HEK293T (cell line): Measurements from ENCODE around the gene HSDL2.

ENCODE experiments used
- CTCF ChIA-PET: fragments of 350-600 bp; formaldehyde crosslinking; extraction: SDS; loops from one replicate; lab custom pipeline; 2021; ENCODE audit warnings: antibody characterized with exemption, inconsistent platforms; lab: Yijun Ruan, JAX
- POLR2A ChIA-PET: fragments of 350-600 bp; formaldehyde crosslinking; extraction: SDS; loops from one replicate; lab custom pipeline; 2020; ENCODE audit warnings: antibody characterized with exemption, inconsistent platforms; lab: Yijun Ruan, JAX
- DNase-seq: peaks from one replicate; pipeline ENCODE4 v3.0.0; 2012; ENCODE audit warnings: mixed read lengths; ENCODE audit errors: extremely low spot score
- ARNT ChIP-seq: fragments of 450-650 bp; IDR thresholded peaks from 2 replicates; pipeline ENCODE4 v1.6.1; 2017; ENCODE audit warnings: mild to moderate bottlenecking
- BHLHE40 ChIP-seq: fragments of 450-650 bp; IDR thresholded peaks from 2 replicates; pipeline ENCODE4 v1.6.1; 2016; ENCODE audit warnings: mild to moderate bottlenecking, moderate library complexity, borderline replicate concordance
- CTBP1 ChIP-seq: fragments of 450-650 bp; IDR thresholded peaks from 2 replicates; pipeline ENCODE4 v1.6.1; 2016; ENCODE audit warnings: borderline replicate concordance
- ELF4 ChIP-seq: fragments of 450-650 bp; IDR thresholded peaks from 2 replicates; pipeline ENCODE4 v1.6.1; 2017; ENCODE audit warnings: antibody characterized with exemption
- FOXA1 ChIP-seq: fragments of 450-650 bp; IDR thresholded peaks from 2 replicates; pipeline ENCODE4 v1.6.1; 2016; ENCODE audit warnings: mild to moderate bottlenecking
- FOXK2 ChIP-seq: fragments of 450-650 bp; IDR thresholded peaks from 2 replicates; pipeline ENCODE4 v1.6.1; 2016; ENCODE audit warnings: mild to moderate bottlenecking
- FOXM1 ChIP-seq: fragments of 450-650 bp; IDR thresholded peaks from 2 replicates; pipeline ENCODE4 v1.6.1; 2017; ENCODE audit warnings: mild to moderate bottlenecking, borderline replicate concordance
- HDGF ChIP-seq: fragments of 450-650 bp; IDR thresholded peaks from 2 replicates; pipeline ENCODE4 v1.6.1; 2017; ENCODE audit warnings: antibody characterized with exemption, borderline replicate concordance
- L3MBTL2 ChIP-seq: fragments of 450-650 bp; conservative IDR thresholded peaks from 2 replicates; pipeline ENCODE4 v1.6.1; 2016; ENCODE audit warnings: mild to moderate bottlenecking
- LEF1 ChIP-seq: fragments of 450-650 bp; IDR thresholded peaks from 2 replicates; pipeline ENCODE4 v1.6.1; 2017; ENCODE audit warnings: mild to moderate bottlenecking, borderline replicate concordance
- NFRKB ChIP-seq: fragments of 450-650 bp; IDR thresholded peaks from 2 replicates; pipeline ENCODE4 v1.6.1; 2016; ENCODE audit warnings: mild to moderate bottlenecking, moderate library complexity
- PKNOX1 ChIP-seq: fragments of 450-650 bp; IDR thresholded peaks from 2 replicates; pipeline ENCODE4 v1.6.1; 2016
- SP1 ChIP-seq: fragments of 450-650 bp; IDR thresholded peaks from 2 replicates; pipeline ENCODE4 v1.6.1; 2017
- SUZ12 ChIP-seq: fragments of 450-650 bp; IDR thresholded peaks from 2 replicates; pipeline ENCODE4 v1.6.1; 2016; ENCODE audit warnings: mild to moderate bottlenecking
- TARDBP ChIP-seq: fragments of 450-650 bp; IDR thresholded peaks from 2 replicates; pipeline ENCODE4 v1.6.1; 2016
- ZNF384 ChIP-seq: fragments of 450-650 bp; IDR thresholded peaks from 2 replicates; pipeline ENCODE4 v1.6.1; 2016

HSDL2 gene

GRCh38 chr9:112375361-112375760 lies 4.5 kb upstream of the HSDL2 start:
- ChIA-PET POLR2A (no interaction called here), CTCF (no interaction called here)
- no peak for DNase-seq
- TF ChIP-seq PKNOX1 (no peak), SP1 (no peak), TARDBP (no peak), L3MBTL2 (no peak), CTBP1 (no peak), NFRKB (no peak), ELF4 (no peak), FOXA1 (no peak), SUZ12 (no peak), HDGF (no peak), ARNT (no peak), ZNF384 (no peak), BHLHE40 (no peak), LEF1 (no peak), FOXM1 (no peak), FOXK2 (no peak)

GRCh38 chr9:112377087-112377486 lies 2.8 kb upstream of the HSDL2 start:
- no peak for DNase-seq
- POLR2A ChIA-PET, result interaction anchor here (0.9 to 2.4 kb wide), 4 partner anchors 7 to 110 kb away, joined by 3 to 10 read pairs (median 4); partner anchors contain the start of gene KIAA1958
- TF ChIP-seq FOXA1 (no peak), L3MBTL2 (no peak)
- CTCF ChIA-PET, result no interaction called here

- no peak for TF ChIP-seq L3MBTL2
- TF ChIP-seq SUZ12, result no peak
- no peak for TF ChIP-seq FOXM1
- TF ChIP-seq BHLHE40, result no peak
- TF ChIP-seq LEF1, result no peak
- no peak for TF ChIP-seq CTBP1
- no peak for TF ChIP-seq HDGF
- TF ChIP-seq ZNF384, result no peak
- TF ChIP-seq FOXK2, result no peak
- TF ChIP-seq ARNT, result no peak
- TF ChIP-seq TARDBP, result no peak
- no peak for TF ChIP-seq PKNOX1
- TF ChIP-seq NFRKB, result no peak
- TF ChIP-seq SP1, result no peak
- TF ChIP-seq ELF4, result no peak
- TF ChIP-seq FOXA1, result no peak
- no peak for DNase-seq
- ChIA-PET CTCF (no interaction called here), POLR2A (interaction anchor here (0.9 to 2.7 kb wide), 7 partner anchors 8 to 214 kb away, joined by 3 to 25 read pairs (median 7); partner anchors contain the start of gene KIAA1958)
Measured at GRCh38 chr9:112377684-112378327, 2.1 kb upstream of the HSDL2 start.

GRCh38 chr9:112378328-112379176 lies 1.4 kb upstream of the HSDL2 start:
- DNase-seq, result no peak
- ChIA-PET CTCF (interaction anchor here (0.9 kb wide), 1 partner anchor 8 kb away, joined by 4 read pairs; no protein-coding TSS in a partner anchor), POLR2A (interaction anchor here (1.1 to 2.7 kb wide), 18 partner anchors 9 to 333 kb away, joined by 3 to 25 read pairs (median 6); partner anchors contain the start of genes KIAA1958 and PTBP3)
- TF ChIP-seq ELF4, result no peak
- no peak for TF ChIP-seq ARNT
- no peak for TF ChIP-seq FOXA1
- TF ChIP-seq BHLHE40, result no peak
- TF ChIP-seq LEF1, result no peak
- no peak for TF ChIP-seq SUZ12
- TF ChIP-seq CTBP1, result no peak
- TF ChIP-seq L3MBTL2, result no peak
- no peak for TF ChIP-seq TARDBP
- no peak for TF ChIP-seq HDGF
- TF ChIP-seq SP1, result no peak

- POLR2A ChIA-PET, result interaction anchor here (0.7 to 2.7 kb wide), 26 partner anchors 9 to 842 kb away, joined by 3 to 25 read pairs (median 4); partner anchors contain the start of genes FKBP15, INIP, KIAA1958 and PTBP3
- TF ChIP-seq NFRKB (no peak), ELF4 (peak; percentile 26; the same call in 1 of the 2 replicates), SUZ12 (no peak), FOXM1 (no peak), TARDBP (no peak), SP1 (no peak), LEF1 (no peak), FOXA1 (no peak), FOXK2 (no peak), PKNOX1 (peak; percentile 59; the same call in 1 of the 2 replicates), BHLHE40 (no peak), ZNF384 (no peak), ARNT (no peak), HDGF (no peak), CTBP1 (no peak), L3MBTL2 (peak; percentile 86)
- CTCF ChIA-PET, result interaction anchor here (0.6 to 0.9 kb wide), 3 partner anchors 9 to 340 kb away, joined by 3 to 4 read pairs (median 4); no protein-coding TSS in a partner anchor
- DNase-seq, result peak; percentile 98
Measured at GRCh38 chr9:112379177-112380101, 469 bp upstream of the HSDL2 start.
